ENCODE measurements around the gene SLC23A2.
A peak's percentile ranks its signal among the peaks of the same experiment; 100 is the strongest.

SLC23A2 gene

GRCh38 chr20:4809707-4810106 lies 191.6 kb downstream of the SLC23A2 start:
- Histone ChIP-seq H4K20me1 (ENCODE audit: control insufficient read depth, insufficient read depth, low read depth, low read length) (peaks cover 6% of the 10 kb centered on the region; the same call in 1 of the 2 replicates), H3K4me2 (ENCODE audit: low read length) (peak overlapping the region; percentile 99), H3K27ac (ENCODE audit: low read depth, low read length) (no peak overlapping the region), H3K9me2 (replicated peaks; ENCODE audit: control insufficient read depth, low read length) (no peaks in the 10 kb centered on the region), H3K4me3 (ENCODE audit: low read length) (peak overlapping the region; percentile 20; the same call in 1 of the 2 replicates), H3K79me2 (ENCODE audit: control insufficient read depth, low read length) (peaks cover 79% of the 10 kb centered on the region), H3K36me3 (ENCODE audit: control insufficient read depth, low read length) (peaks cover 72% of the 10 kb centered on the region), H3K9me3 (ENCODE audit: control insufficient read depth, insufficient read depth, low read length) (no peaks in the 10 kb centered on the region), H3K4me1 (ENCODE audit: control insufficient read depth, low read length) (peaks cover 69% of the 10 kb centered on the region), H3K27me3 (ENCODE audit: control insufficient read depth, low read length) (no peaks in the 10 kb centered on the region), H3F3A (ENCODE audit: control insufficient read depth, insufficient read depth) (peaks cover 29% of the 10 kb centered on the region)
- TF ChIP-seq CTCF (IDR thresholded peaks at IDR 0.05; ENCODE audit: low read depth, low read length, poor library complexity, severe bottlenecking) (no peak), EZH2phosphoT487 (IDR thresholded peaks at IDR 0.05; ENCODE audit: borderline replicate concordance, low read length) (no peak)

- Histone ChIP-seq H3K79me2 (ENCODE audit: control insufficient read depth, low read length) (peaks cover 78% of the 10 kb centered on the region), H4K20me1 (ENCODE audit: control insufficient read depth, insufficient read depth, low read depth, low read length) (peaks cover 6% of the 10 kb centered on the region; the same call in 1 of the 2 replicates)
- no peak for TF ChIP-seq CTCF (IDR thresholded peaks at IDR 0.05; ENCODE audit: low read depth, low read length, poor library complexity, severe bottlenecking)
- TF ChIP-seq EZH2phosphoT487 (IDR thresholded peaks at IDR 0.05; ENCODE audit: borderline replicate concordance, low read length) = no peak
Measured at GRCh38 chr20:4808872-4809271, 192.4 kb downstream of the SLC23A2 start.

GRCh38 chr20:4805663-4806449 lies 195.5 kb downstream of the SLC23A2 start:
- Histone ChIP-seq H3K9me3 (ENCODE audit: control insufficient read depth, insufficient read depth, low read length) (no peaks in the 10 kb centered on the region), H3K9me2 (replicated peaks; ENCODE audit: control insufficient read depth, low read length) (no peaks in the 10 kb centered on the region), H3K27ac (ENCODE audit: low read depth, low read length) (no peak overlapping the region), H3K4me2 (ENCODE audit: low read length) (no peak overlapping the region), H4K20me1 (ENCODE audit: control insufficient read depth, insufficient read depth, low read depth, low read length) (peaks cover 6% of the 10 kb centered on the region; the same call in 1 of the 2 replicates), H3K4me3 (ENCODE audit: low read length) (no peak overlapping the region), H3F3A (ENCODE audit: control insufficient read depth, insufficient read depth) (0 out of 2 replicates have a peak, but pooled peaks cover 3% of the 10 kb centered on the region), H3K27me3 (ENCODE audit: control insufficient read depth, low read length) (no peaks in the 10 kb centered on the region), H3K79me2 (ENCODE audit: control insufficient read depth, low read length) (peaks cover 59% of the 10 kb centered on the region), H3K4me1 (ENCODE audit: control insufficient read depth, low read length) (peaks cover 30% of the 10 kb centered on the region), H3K36me3 (ENCODE audit: control insufficient read depth, low read length) (peaks cover 72% of the 10 kb centered on the region)
- TF ChIP-seq CTCF (IDR thresholded peaks at IDR 0.05; ENCODE audit: low read depth, low read length, poor library complexity, severe bottlenecking) (no peak), EZH2phosphoT487 (IDR thresholded peaks at IDR 0.05; ENCODE audit: borderline replicate concordance, low read length) (no peak)

More at GRCh38 chr20:4808872-4809271, 192.4 kb downstream of the SLC23A2 start:
- no peak overlapping the region for H3K4me3 ChIP-seq (ENCODE audit: low read length)
- no peaks in the 10 kb centered on the region for H3K9me2 ChIP-seq (replicated peaks; ENCODE audit: control insufficient read depth, low read length)
- no peaks in the 10 kb centered on the region for H3K27me3 ChIP-seq (ENCODE audit: control insufficient read depth, low read length)
- H3K27ac ChIP-seq (ENCODE audit: low read depth, low read length) = no peak overlapping the region
- 0 out of 2 replicates have a peak overlapping the region, but pooled peaks have one; percentile 99 for H3K4me2 ChIP-seq (ENCODE audit: low read length)
- peaks cover 60% of the 10 kb centered on the region for H3K4me1 ChIP-seq (ENCODE audit: control insufficient read depth, low read length)
- H3F3A ChIP-seq (ENCODE audit: control insufficient read depth, insufficient read depth) = peaks cover 21% of the 10 kb centered on the region
- no peaks in the 10 kb centered on the region for H3K9me3 ChIP-seq (ENCODE audit: control insufficient read depth, insufficient read depth, low read length)
- H3K36me3 ChIP-seq (ENCODE audit: control insufficient read depth, low read length) = peaks cover 70% of the 10 kb centered on the region
